Sigmoid colon (tissue), 7 donors: ENCODE results near the gene VRK2. TPM values are rescaled to one million over a fixed set of nuclear protein-coding genes. Genes with fewer than 3 reads are reported as not detected.

Experiments
- DNase-seq: peaks from one replicate; pipeline ENCODE4 v3.0.0-alpha.2; 2019
- H3K27ac ChIP-seq, 4 donors: fragments of 200-600 bp; sonication (generic); one replicate each; pipeline ENCODE4 v1.5.1; 2016 to 2019; ENCODE audit warnings: mild to moderate bottlenecking in 1 of 4
- H3K27me3 ChIP-seq, 3 donors: fragments of 200-600 bp; sonication (generic); one replicate each; pipeline ENCODE4 v1.5.1; 2019; ENCODE audit warnings: mild to moderate bottlenecking in 1 of 3
- H3K36me3 ChIP-seq, 4 donors: fragments of 200-600 bp; sonication (generic); one replicate each; pipeline ENCODE4 v1.5.1; 2016 to 2019
- H3K4me1 ChIP-seq, 4 donors: fragments of 200-600 bp; sonication (generic); one replicate each; pipeline ENCODE4 v1.5.1; 2017 to 2019
- H3K4me3 ChIP-seq, 4 donors: fragments of 200-600 bp; sonication (generic); one replicate each; pipeline ENCODE4 v1.5.1; 2017 to 2019; ENCODE audit warnings: mild to moderate bottlenecking in 2 of 4, moderate library complexity in 1 of 4
- H3K9me3 ChIP-seq, 4 donors: fragments of 200-600 bp in 3 of 4; sonication (generic) in 3 of 4; one replicate each; pipeline versions ENCODE4 v1.5.1 to v1.6.1; 2013 to 2019
- CTCF ChIP-seq, 4 experiments: fragments of 450-650 bp in 3 of 4; fragments of 200-600 bp in 1 of 4; IDR thresholded peaks; one replicate each; pipeline ENCODE4 v1.5.1; 2016 to 2019; ENCODE audit warnings: antibody characterized with exemption in 4 of 4, mild to moderate bottlenecking in 3 of 4, moderate library complexity in 2 of 4
- EP300 ChIP-seq, 4 donors: sonication (generic); formaldehyde crosslinking; IDR thresholded peaks; one replicate each; pipeline ENCODE4 v1.6.1; 2017; ENCODE audit warnings: antibody characterized with exemption in 4 of 4
- POLR2A ChIP-seq, 2 donors: fragments of 450-650 bp; IDR thresholded peaks; one replicate each; pipeline ENCODE4 v1.6.1; 2016; ENCODE audit warnings: antibody characterized with exemption in 2 of 2, mild to moderate bottlenecking in 2 of 2, moderate library complexity in 2 of 2
- POLR2AphosphoS5 ChIP-seq, 4 donors: sonication (generic); formaldehyde crosslinking; IDR thresholded peaks; one replicate each; pipeline ENCODE4 v1.6.1; 2017; ENCODE audit warnings: antibody characterized with exemption in 4 of 4
- WGBS, 2 donors: extraction: QIAGEN DNeasy Blood & Tissue Kit; methylation state at CpG; one replicate each; pipeline ENCODE4 v1.1.7; 2013; 5-methylcytosine and 5-hydroxymethylcytosine counted together
- intact Hi-C: fragments of 100-400 bp; cut with DNase I; formaldehyde crosslinking; loops from one replicate; pipeline ENCODE4 v1.15.1; 2023
- polyA plus RNA-seq, 3 donors: library from polyadenylated mRNA; stranded (reverse); fragments of 200-250 nt; gene quantifications; one replicate each; pipeline ENCODE4 v1.2.3, GENCODE V29; 2013
- total RNA-seq, 4 donors: library from RNA; depleted of rRNA; stranded (reverse); fragments of >200 nt; gene quantifications; one replicate each; pipeline ENCODE4 v1.1.0, GENCODE V29; 2016
- donor health status: healthy with polysubstance abuse.
- donor health status: Bipolar disorder and iron deficiency.
- donor health status: healthy.

The VRK2 gene
- total and polyA plus RNA-seq, 7 donors, result 6.6 to 32.8 (median 22.7) TPM

- DNase-seq, result no peak
- Histone ChIP-seq H3K4me1 (no peaks in the 10 kb centered on the region), H3K27me3 (no peaks in the 10 kb centered on the region), H3K27ac (no peak overlapping the region), H3K36me3 (peaks cover 0 to 16% (median 0%) of the 10 kb centered on the region in 4 donors), H3K9me3 (no peaks in the 10 kb centered on the region), H3K4me3 (no peak overlapping the region)
- 74 to 79% methylated on average over 2 of the region's 2 CpGs for WGBS, 2 donors
- TF ChIP-seq POLR2A (IDR thresholded peaks at IDR 0.05), result no peak
- no peak for TF ChIP-seq EP300 (IDR thresholded peaks at IDR 0.05)
- no peak for TF ChIP-seq POLR2AphosphoS5 (IDR thresholded peaks at IDR 0.05)
- TF ChIP-seq CTCF (IDR thresholded peaks at IDR 0.05), result no peak
- intact Hi-C loops, result no loop called here
Observed at GRCh38 chr2:58055033-58055786, 8.6 kb downstream of the VRK2 start.

GRCh38 chr2:58056192-58056916 lies 9.7 kb downstream of the VRK2 start:
- no peak overlapping the region for H3K27ac ChIP-seq
- no peak overlapping the region for H3K4me3 ChIP-seq
- no peaks in the 10 kb centered on the region for H3K9me3 ChIP-seq
- intact Hi-C loops, result no loop called here
- H3K27me3 ChIP-seq, result no peaks in the 10 kb centered on the region
- H3K4me1 ChIP-seq, result no peaks in the 10 kb centered on the region
- DNase-seq, result no peak
- 84 to 89% methylated on average over 9 of the region's 9 CpGs for WGBS, 2 donors
- TF ChIP-seq CTCF (IDR thresholded peaks at IDR 0.05), result no peak
- no peak for TF ChIP-seq POLR2A (IDR thresholded peaks at IDR 0.05)
- TF ChIP-seq EP300 (IDR thresholded peaks at IDR 0.05), result no peak
- peaks cover 0 to 16% (median 0%) of the 10 kb centered on the region in 4 donors for H3K36me3 ChIP-seq

GRCh38 chr2:58057707-58058530 lies 11.3 kb downstream of the VRK2 start:
- Histone ChIP-seq H3K4me1 (no peaks in the 10 kb centered on the region), H3K27me3 (no peaks in the 10 kb centered on the region), H3K9me3 (no peaks in the 10 kb centered on the region), H3K4me3 (no peak overlapping the region), H3K36me3 (peaks cover 0 to 16% (median 0%) of the 10 kb centered on the region in 4 donors), H3K27ac (no peak overlapping the region)
- intact Hi-C loops, result no loop called here
- TF ChIP-seq POLR2AphosphoS5 (IDR thresholded peaks at IDR 0.05) (no peak), POLR2A (IDR thresholded peaks at IDR 0.05) (no peak), EP300 (IDR thresholded peaks at IDR 0.05) (no peak), CTCF (IDR thresholded peaks at IDR 0.05) (no peak)
- DNase-seq, result no peak
- 87 to 89% methylated on average over 6 of the region's 6 CpGs for WGBS, 2 donors

GRCh38 chr2:58063641-58064040 lies 17.0 kb downstream of the VRK2 start:
- WGBS, 2 donors, result 85 to 93% methylated on average over 2 of the region's 2 CpGs

More at GRCh38 chr2:58063641-58064040, 17.0 kb downstream of the VRK2 start:
- no peak overlapping the region for H3K27ac ChIP-seq
- no peaks in the 10 kb centered on the region for H3K9me3 ChIP-seq
- DNase-seq, result no peak
- intact Hi-C loops, result no loop called here
- no peak overlapping the region for H3K4me3 ChIP-seq
- no peak for TF ChIP-seq CTCF (IDR thresholded peaks at IDR 0.05)
- no peak for TF ChIP-seq POLR2A (IDR thresholded peaks at IDR 0.05)
- no peak for TF ChIP-seq EP300 (IDR thresholded peaks at IDR 0.05)
- peaks cover 0 to 14% (median 6%) of the 10 kb centered on the region in 4 donors for H3K4me1 ChIP-seq
- H3K27me3 ChIP-seq, result no peaks in the 10 kb centered on the region
- H3K36me3 ChIP-seq, result peaks cover 0 to 7% (median 0%) of the 10 kb centered on the region in 4 donors
